ENCODE measurements around the gene AP1S3.
"Not testable (repeated sequence)": the region's sequence is repeated elsewhere in the genome, so short reads cannot be mapped to it uniquely, and the experiment has no call there.

The AP1S3 gene

DNA sequence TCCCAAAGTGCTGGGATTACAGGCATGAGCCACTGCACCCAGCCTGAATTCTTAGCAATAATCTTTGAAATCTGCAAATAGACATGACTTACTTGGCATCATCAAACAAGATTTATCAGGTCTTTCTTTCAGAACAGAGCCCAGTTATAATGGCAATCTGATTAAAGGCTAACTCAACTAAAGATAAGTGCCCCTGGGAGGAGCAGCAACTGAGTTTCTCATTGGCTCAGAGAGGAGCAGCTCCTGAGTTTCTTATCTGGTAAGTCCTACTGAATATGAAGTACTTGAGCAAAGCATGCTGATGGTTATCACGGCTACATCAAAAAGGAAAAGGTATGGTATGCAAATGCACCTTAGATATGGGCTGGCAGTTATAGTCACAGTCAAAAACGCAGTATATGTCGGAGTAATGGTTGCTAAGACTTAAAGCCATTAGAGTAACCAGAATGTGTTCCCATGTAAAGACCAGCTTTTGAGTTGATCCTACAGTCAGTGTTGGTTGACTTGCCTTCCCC, 15.0 kb upstream of the AP1S3 start:
- DNase-seq = no peak

DNA sequence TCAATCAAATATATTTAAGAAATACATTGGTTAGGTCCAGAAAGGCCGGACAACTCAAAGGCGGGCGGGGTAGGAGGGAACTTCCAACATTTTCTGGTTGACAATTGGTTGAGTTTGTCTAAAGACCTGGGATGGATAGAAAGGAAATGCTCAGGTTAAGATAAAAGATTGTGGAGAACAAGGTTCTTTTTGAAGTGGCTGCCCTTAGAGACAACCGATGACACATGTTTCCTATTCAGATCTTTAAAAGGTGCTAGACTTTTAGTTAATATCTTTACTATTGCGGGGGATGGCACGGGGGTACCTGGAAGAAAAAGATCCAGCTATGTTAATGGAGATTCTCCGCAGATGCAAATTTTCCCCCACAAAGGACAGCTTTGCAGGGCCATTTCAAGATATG, 10.0 kb upstream of the AP1S3 start:
- no peak for DNase-seq

DNA sequence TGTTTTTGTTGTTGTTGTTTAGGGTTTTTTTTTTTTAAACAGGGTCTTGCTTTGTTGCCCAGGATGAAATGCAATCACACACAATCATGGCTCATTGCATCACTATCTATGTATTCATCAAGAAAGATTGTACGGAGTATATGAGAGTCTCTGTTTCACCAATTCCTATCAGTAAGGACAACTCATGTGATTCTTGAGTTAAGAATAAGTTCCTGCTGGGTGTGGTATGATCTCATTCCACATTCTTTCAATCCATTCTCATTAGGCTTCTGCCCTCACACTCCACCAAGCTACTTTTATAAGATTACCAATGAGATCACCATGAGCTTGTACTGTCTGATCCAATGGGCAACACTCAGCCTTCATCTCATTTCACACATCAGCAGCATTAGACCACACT, 9.1 kb upstream of the AP1S3 start:
- DNase-seq = no peak

DNA sequence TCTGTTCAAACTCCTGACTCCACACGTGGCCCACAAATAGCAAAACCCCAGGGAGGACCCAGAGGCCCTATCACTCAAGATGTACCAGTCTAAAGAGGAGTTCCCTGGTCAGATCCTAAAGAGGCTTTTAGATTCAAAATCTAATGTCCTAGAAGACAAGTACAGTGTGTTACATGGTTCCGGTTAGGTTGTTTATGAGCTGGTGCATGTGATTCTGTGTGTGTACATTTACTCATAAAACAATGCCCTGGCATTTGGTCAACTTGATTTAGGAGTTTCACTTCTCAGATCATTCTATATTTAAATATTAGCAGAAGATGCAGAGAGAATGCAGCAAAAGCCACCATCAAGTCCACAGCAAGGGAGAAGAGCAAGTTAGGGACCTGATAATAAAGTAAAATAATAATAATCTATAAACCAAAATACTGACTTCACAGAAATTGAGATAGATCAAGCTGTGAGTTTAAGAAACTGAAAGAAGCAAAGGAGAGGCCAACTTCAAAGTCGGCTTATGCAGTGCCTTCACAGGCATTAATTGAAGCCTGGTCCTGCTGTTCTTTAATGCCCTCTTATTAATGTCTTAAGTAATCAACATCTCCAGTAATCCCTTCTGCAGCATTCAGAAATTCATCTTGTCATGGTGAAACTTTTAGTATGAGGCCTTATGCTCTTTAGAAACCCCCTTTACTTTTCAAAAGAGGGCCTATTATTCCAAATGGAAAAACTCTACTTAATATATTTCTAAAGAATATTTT, 4.2 kb upstream of the AP1S3 start:
- peak; percentile 30 to 38 for DNase-seq

DNA sequence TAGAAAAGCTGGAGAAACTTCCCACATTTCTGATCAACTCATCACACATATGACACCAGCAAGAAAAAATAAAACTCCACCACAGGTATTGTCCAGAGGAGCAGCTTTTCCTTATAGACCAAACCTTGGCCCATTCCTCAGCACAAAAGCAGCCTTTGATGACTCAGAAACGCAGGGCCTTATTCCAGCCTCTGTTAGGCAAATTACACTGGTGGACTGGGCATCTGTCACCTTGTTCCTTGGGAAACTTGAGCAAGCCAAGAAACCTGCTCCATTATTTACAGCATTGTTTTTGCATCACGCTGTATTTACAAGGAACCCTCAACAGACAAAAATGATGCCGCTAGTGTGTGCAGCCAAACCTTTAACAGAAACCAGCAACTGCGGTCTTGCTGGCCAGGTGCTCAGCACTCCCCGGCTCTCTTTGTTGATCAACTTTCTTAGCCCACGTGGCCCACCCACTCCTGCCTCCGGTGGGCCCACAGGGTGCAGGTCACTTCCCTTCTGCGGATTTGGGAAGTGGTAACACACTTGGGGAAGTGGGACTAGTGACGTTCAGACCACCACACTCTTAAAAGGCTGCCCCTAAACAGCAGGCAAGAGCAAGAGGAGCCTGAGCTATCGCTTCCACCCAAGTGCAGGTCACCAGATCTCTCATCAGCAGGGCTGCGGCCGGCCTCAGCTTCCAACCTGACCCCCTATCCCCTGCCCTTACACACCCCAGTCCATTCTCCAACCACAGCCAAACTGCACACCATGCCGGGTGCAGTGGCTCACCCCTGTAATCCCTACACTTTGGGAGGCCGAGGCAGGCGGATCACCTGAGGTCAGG, 1.5 kb downstream of the AP1S3 start:
- DNase-seq = peak; percentile 65 to 80

DNA sequence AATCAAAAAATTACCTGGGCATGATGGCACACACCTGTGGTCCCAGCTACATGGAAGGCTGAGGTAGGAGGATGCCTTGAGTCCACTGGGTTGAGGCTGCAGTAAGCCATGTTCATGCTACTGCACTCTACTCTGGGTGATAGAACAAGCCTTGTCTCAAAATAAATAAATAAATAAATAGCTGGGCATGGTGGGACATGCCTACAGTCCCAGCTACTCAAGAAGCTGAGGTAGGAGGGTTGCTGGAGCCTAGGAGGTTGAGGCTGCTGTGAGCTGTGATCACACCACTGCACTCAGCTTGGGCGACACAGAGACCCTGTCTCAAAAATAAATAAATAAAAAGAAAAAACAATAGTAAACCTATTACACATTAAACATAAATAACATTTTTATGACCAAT, 3.0 kb downstream of the AP1S3 start:
- DNase-seq = no peak

DNA sequence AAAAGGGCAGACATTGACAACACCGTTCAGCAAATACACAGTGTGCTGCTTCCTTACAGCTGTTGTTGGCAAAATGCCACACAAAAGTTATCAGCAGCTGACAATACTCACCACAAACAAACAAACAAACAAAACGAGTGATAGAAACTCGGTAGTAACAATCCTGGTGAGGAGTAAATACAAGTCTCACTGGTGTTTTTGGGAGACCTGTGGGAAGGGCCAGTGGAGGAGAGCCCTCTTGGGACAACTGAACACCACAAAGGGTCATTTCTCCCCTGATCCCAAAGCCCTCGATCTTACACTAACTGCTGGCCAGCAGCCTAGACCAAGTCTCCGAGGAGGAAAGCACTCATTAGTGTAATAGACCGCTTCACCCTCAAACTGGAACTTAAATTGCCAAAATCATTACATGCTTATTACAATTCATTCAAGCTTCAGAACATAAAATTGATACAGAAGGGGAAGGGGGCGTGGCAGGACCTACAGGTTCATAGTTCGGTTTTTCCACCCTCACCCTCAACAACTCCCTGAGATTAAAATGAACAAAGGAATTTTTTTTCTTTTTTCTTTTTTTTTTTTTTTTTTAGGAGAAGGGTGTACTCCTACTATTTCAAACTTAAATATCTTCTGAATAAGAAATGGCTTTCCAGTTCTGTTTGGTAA, 5.0 kb downstream of the AP1S3 start:
- DNase-seq = no peak

DNA sequence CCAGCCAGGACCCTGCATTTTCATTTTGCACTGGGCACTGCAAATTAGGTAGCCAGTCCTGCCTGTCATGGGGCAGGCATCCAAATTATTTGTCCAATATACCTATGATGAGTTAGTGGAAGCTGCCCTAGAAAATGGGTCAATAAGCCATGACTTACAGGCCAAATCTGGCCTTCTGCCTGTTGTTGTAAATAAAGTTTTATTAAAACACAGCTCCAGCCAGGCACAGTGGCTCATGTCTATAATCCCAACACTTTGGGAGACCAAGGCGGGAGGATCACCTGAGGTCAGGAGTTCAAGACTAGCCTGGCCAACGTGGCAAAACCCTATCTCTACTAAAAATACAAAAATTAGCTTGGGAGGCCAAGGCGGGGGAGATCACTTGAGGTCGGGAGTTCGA, 8.3 kb downstream of the AP1S3 start:
- DNase-seq = no peak

DNA sequence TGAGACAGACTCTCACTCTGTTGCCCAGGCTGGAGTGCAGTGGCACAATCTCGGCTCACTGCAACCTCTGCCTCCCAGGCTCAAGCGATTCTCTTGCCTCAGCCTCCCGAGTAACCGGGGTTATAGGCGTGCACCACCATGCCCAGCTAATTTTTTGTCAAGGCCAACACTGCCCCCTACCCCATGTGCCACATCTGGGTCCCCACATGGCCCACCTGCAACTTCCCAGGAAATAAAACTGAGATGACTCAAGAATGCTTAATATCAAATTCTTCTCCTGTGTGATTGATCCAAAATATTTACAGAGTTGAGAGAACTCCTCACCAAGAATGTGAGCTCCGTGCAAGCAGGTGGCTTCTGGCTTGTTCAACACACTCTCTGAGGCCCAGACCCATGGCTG, 9.1 kb downstream of the AP1S3 start:
- no peak for DNase-seq

DNA sequence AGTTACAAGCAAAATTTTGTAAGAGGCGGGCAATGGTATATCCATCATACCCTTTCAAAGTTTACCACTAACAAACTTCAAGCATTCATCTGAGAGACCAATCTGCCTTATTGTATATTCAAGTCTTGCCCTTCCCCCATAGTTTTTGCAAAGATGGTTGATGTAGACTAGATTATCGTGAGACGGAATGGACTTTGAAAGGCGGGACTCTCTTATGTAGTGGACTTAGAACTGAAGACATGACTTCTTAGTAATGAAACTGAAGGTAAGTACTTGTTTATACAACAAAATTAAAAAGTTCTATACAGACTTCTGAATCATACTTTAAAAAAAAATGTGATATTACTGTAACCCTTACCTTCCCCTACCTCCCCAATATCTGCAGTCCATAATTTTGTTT, 10.4 kb downstream of the AP1S3 start:
- DNase-seq = no peak

DNA sequence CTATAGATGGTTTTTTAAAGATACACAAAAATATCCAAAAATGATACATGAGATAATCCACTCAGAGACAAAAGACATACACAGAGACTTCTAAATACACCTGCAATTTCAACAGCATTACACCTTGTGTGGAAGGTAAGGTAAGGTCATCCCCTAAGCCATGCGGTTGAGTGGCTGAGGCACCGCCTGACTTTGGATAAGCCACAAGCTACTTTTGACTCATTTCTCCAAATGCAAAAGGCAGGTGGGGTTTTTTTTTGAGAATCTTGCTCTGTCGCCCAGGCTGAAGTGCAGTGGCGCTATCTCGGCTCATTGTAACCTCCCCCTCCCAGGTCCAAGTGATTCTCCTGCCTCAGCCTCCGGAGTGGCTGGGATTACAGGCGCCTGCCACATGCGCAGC, 13.1 kb downstream of the AP1S3 start:
- no peak for DNase-seq

DNA sequence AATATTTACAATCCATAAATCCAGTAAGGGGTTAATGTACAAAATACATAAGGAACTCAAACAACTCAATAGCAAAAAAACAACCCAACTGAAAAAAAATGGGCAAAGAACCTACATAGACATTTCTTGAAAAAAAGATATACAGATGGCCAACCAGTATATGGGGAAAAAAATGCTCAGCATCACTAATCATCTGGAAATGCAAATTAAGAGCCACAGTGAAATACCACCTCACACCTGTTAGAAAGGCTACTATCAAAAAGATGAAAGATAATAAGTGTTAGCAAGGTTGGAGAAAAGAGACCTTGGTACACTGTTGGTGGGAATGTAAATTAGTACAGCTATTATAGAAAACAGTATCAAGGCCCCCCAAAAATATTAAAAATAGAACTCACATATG, 14.6 kb downstream of the AP1S3 start:
- DNase-seq = no peak

DNA sequence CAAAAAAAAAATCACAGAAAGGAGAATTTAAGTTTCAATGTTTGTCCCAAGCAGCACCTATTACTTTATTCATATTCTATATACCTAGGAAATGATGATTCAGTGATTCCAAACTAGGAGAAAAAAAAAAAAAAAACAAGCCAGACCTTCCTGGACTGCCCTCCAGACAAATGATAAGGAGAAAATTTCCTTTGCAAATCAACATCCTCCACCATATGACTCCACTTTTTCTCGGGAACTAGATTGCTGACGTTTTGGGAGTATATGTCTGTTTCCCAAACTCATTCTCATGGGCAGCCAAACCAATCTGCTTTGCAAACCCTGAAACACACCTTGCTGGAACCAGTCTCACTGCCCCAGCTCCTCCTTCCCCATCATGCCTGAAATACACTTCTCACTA, 16.8 kb downstream of the AP1S3 start:
- DNase-seq = no peak

DNA sequence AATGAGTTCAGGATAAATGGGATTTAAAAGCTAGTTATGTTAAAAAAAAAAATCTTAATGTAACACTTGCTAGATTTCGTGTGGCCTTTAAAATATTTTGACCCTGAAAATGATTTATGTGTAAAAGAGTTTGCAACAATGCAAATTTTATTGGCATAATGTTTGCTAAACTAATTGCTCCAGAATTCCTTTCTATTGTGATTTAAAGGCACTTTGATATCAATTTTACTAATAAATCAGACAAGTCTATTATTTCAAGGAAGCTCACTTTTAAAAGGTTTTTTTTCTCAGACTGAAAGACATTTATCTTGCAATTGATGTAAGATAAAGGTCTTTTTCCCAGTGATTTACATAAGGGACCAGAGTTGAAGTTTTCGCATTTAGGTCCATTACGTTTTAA, 17.5 kb downstream of the AP1S3 start:
- no peak for DNase-seq

DNA sequence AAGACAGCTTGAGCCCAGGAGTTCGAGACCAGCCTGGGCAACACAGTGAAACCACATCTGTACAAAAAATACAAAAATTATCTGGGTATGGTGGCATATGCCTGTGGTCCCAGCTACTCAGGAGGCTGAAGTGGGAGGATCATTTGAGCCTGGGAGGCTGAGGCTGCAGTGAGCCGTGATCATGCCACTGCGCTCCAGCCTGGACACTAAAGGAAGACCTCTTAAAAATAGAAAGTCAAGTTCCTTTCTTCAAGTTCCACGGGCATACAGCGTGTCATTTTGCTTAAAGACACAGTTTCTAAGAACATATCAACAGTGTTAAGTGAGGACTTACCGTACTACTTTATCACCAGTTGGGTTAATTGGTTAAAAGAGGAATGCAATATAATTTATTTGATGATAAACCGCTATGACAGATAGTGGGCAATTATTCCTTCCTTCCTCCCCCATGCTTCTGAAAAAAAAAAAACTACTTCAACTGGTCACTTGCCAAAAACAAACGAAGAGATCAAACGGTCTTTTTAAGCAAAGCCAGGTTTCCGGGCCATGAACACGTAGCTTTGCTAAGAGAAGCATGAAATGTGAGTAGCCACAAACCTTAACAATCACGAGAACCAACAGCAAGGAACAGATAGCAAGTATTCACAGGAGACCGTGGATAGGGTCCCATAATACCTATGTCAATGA, 21.4 kb downstream of the AP1S3 start:
- DNase-seq = no peak

DNA sequence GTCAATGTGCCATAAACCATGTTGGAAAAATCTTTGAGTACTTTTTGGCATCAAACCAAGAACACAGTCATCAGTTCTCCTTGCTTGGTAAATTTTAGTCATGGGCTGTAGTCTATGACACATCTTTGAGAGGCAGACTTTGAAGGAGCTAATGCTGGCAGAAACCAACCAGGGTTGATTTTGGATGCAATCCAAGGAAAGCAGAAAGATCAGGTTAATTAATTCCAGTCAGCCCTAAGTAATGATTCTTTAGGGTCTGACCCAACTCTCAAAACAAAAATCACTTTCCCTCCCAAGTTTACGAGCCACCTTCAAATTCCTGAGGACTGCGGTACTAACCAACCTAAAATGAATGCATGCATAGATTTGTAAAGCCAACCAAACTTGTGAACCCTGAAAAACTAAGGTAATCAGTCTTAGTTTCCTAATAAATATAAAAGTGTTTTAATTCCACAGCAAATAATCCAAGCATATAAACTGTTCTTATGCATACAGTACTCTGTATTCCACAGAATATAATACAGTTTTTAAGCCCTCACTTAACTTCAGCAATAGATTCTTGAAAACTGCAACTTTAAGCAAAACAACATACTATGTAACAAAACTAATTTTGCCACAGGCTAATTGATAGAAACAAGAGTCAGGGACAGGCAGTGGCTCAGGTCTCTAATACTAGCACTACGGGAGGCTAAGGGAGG, 22.0 kb downstream of the AP1S3 start:
- DNase-seq = no peak

DNA sequence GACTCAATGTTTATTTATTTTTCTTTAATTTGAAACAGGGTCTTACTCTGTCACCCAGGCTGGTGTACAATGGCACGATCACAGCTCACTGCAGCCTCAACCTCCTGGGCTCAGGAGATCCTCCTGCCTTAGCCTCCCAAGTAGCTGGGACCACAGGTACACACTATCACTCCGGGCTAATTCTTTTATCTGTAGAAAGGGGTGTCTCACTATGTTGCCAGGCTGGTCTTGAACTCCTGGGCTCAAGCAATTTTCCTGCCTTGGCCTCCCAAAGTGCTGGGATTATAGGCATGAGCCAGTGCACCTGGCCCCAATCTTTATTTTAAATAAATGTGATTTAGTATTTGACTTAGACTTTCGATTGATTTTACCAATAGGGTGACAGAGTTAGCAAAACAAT, 22.6 kb downstream of the AP1S3 start:
- not testable (repeated sequence) for DNase-seq

DNA sequence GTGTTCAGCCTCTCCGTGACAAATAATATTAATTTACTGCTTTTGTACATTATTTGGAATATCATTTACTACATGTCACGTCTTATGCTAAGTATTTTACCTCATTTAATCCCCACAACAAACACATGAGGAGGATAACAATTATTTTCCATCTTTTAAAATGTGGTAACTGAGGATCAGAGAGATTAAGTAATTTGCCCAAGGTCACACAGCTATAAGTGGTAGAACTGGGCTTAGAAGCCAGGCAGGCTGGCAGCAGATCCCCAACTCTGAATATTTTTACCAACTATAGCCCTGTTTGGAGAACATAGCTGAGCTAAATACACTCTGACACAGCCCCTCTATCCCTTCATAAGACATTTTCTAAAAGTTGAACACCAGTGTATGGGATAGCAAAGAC, 24.1 kb downstream of the AP1S3 start:
- no peak for DNase-seq

DNA sequence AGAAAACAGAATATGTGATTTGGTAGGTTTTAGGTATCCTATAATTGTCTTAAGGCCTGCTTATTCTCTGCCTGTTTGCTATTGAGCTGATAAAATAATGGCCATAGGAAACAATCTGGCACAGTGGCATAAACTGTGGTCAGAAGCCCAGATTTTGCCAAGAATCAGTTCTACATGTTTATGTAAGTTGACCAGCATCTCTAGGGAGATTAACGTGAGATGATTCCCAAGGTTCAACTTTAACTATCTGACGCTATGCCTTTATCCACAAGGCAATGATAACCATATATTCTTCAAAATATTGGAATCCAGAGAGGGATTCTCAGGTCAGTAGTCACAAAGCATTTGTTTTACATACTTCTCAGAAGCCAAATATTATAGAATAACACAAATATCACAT, 25.6 kb downstream of the AP1S3 start:
- no peak for DNase-seq

DNA sequence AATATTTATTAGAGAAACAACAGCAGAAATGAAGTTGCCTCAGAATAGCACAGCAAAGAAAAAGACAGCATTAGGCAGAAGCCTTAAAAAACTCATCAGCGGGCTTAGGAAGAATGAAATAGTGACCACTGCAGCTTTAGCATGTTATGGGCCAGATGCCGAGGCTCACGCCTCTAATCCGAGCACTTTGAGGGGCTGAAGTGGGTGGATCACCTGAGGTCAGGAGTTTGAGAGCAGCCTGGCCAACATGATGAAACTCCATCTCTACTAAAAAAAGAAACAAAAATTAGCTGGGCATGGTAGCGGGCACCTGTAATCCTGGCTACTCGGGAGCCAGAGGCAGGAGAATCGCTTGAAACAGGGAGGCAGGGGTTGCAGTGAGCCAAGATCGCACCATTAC, 32.4 kb downstream of the AP1S3 start:
- no peak for DNase-seq

DNA sequence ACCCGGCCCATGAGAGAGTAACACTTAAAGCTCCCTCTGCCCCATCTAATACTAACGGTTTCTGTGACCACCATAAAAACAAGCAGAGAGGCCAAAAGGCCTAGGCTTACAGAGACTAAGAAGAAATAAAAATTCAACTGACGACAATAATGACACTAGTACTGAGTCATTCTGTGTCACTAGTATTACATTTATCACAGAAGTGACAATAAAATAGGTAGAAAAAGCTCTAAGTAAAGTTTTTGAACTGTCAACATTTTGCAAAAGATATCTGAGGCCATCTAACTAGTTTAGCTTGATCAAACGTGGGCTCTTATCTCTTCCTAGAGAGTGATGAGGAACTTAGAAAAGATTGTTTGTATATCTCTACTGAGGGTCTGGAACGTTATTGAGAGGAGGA, 35.6 kb downstream of the AP1S3 start:
- no peak for DNase-seq

DNA sequence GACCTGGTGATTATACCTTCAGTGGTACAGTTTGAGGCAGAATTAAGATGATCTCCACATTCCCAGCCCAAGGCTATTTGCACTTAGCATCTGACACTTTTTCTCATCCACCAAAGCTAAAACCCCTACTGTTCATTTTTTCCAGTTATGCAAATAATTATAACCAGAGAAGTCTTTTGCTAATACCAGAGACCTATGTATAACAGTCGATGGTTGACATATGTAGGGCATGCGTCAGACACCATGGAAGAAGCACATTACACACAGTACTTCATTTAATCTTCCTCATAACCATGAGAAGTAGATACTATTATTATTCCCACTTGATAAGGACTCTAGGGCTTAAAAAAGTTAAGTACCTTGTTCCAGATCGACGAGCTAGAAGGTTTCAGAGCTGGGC, 36.5 kb downstream of the AP1S3 start:
- no peak for DNase-seq
